CD14-positive monocyte (primary cell): ENCODE results near the gene SH3GL3. TPM values are rescaled to one million over a fixed set of nuclear protein-coding genes. Genes with fewer than 3 reads are reported as not detected.

Experiments used
- DNase-seq, 3 donors: peaks; one replicate each; pipeline ENCODE4 v3.0.0-alpha.2; 2011 to 2022
- H2AFZ ChIP-seq: 2 replicates; pipeline ENCODE4 v1.6.0; 2012; ENCODE audit warnings: mild to moderate bottlenecking, low read depth, low read length, inconsistent platforms; ENCODE audit not compliant: insufficient read depth, poor library complexity, severe bottlenecking
- H3K27ac ChIP-seq, 2 donors: 1 replicate in 1 of 2; 2 replicates in 1 of 2; pipeline ENCODE4 v1.5.1; 2012 to 2013; ENCODE audit warnings: low read length in 2 of 2, control low read depth in 1 of 2, inconsistent platforms in 1 of 2, low read depth in 1 of 2, mild to moderate bottlenecking in 1 of 2
- H3K27me3 ChIP-seq, 2 donors: one replicate each; pipeline versions ENCODE4 v1.6.0 to v1.6.1; 2011 to 2013; ENCODE audit warnings: low read length in 2 of 2; ENCODE audit not compliant: control insufficient read depth in 2 of 2, insufficient read depth in 2 of 2
- H3K36me3 ChIP-seq, 2 donors: replicated peaks in 1 of 2; 1 replicate in 1 of 2; 2 replicates in 1 of 2; pipeline versions ENCODE4 v1.5.1 to v1.6.1; 2012 to 2013; ENCODE audit warnings: low read length in 2 of 2, control low read depth in 1 of 2, inconsistent platforms in 1 of 2, mild to moderate bottlenecking in 1 of 2; ENCODE audit not compliant: insufficient read depth in 2 of 2, control insufficient read depth in 1 of 2
- H3K4me1 ChIP-seq, 2 donors: 1 replicate in 1 of 2; 2 replicates in 1 of 2; pipeline versions ENCODE4 v1.5.1 to v1.6.1; 2012 to 2013; ENCODE audit warnings: low read length in 2 of 2, control low read depth in 1 of 2, inconsistent platforms in 1 of 2, mild to moderate bottlenecking in 1 of 2, moderate library complexity in 1 of 2; ENCODE audit not compliant: insufficient read depth in 2 of 2, control insufficient read depth in 1 of 2
- H3K4me2 ChIP-seq: replicated peaks from 2 replicates; pipeline ENCODE3; 2012; ENCODE audit warnings: low read length, moderate library complexity, mild to moderate bottlenecking; ENCODE audit not compliant: poor library complexity, severe bottlenecking; ENCODE audit errors: extremely low read depth
- H3K4me3 ChIP-seq, 3 experiments: fragments of 200-600 bp in 1 of 3; sonication (generic) in 1 of 3; replicated peaks in 1 of 3; 1 replicate in 2 of 3; 2 replicates in 1 of 3; pipeline ENCODE4 v1.5.1; 2011 to 2013; ENCODE audit warnings: low read length in 3 of 3, mild to moderate bottlenecking in 3 of 3, control low read depth in 2 of 3, low read depth in 2 of 3, inconsistent platforms in 1 of 3, moderate library complexity in 1 of 3
- H3K79me2 ChIP-seq: 2 replicates; pipeline ENCODE4 v1.6.0; 2012; ENCODE audit warnings: mild to moderate bottlenecking, control low read depth, inconsistent platforms, low read length, moderate library complexity; ENCODE audit not compliant: insufficient read depth
- H3K9ac ChIP-seq: 2 replicates; pipeline ENCODE4 v1.6.0; 2017; ENCODE audit warnings: low read length, mild to moderate bottlenecking; ENCODE audit not compliant: insufficient read depth, poor library complexity, severe bottlenecking
- H3K9me3 ChIP-seq, 2 donors: replicated peaks in 1 of 2; 1 replicate in 1 of 2; 2 replicates in 1 of 2; pipeline versions ENCODE4 v1.5.1 to v1.6.1; 2012 to 2013; ENCODE audit warnings: low read length in 2 of 2, control low read depth in 1 of 2; ENCODE audit not compliant: control insufficient read depth in 1 of 2, insufficient read depth in 1 of 2
- H4K20me1 ChIP-seq: 2 replicates; pipeline ENCODE4 v1.6.0; 2012; ENCODE audit warnings: mild to moderate bottlenecking, low read length, control low read depth, moderate library complexity; ENCODE audit not compliant: insufficient read depth
- H3K27ac Mint-ChIP-seq, 7 donors: one replicate each; pipeline ENCODE4 v1.8.0; 2020; ENCODE audit warnings: mild to moderate bottlenecking in 7 of 7, mixed read lengths in 7 of 7, moderate library complexity in 6 of 7, inconsistent platforms in 2 of 7
- H3K27me3 Mint-ChIP-seq, 3 donors: one replicate each; pipeline ENCODE4 v1.8.0; 2021 to 2022; ENCODE audit warnings: low read depth in 3 of 3, mild to moderate bottlenecking in 3 of 3, mixed read lengths in 3 of 3, moderate library complexity in 3 of 3, inconsistent platforms in 1 of 3
- H3K36me3 Mint-ChIP-seq, 2 donors: one replicate each; pipeline ENCODE4 v1.8.0; 2020; ENCODE audit warnings: mixed read lengths in 2 of 2, inconsistent platforms in 1 of 2, mild to moderate bottlenecking in 1 of 2
- H3K4me1 Mint-ChIP-seq: one replicate; pipeline ENCODE4 v1.8.0; 2020; ENCODE audit warnings: mild to moderate bottlenecking, mixed read lengths
- H3K4me3 Mint-ChIP-seq, 2 donors: one replicate each; pipeline ENCODE4 v1.8.0; 2020; ENCODE audit warnings: mild to moderate bottlenecking in 2 of 2, mixed read lengths in 2 of 2, moderate library complexity in 1 of 2
- H3K9me3 Mint-ChIP-seq, 7 donors: one replicate each; pipeline ENCODE4 v1.8.0; 2020 to 2022; ENCODE audit warnings: mixed read lengths in 7 of 7, mild to moderate bottlenecking in 6 of 7, moderate library complexity in 6 of 7, inconsistent platforms in 2 of 7
- WGBS: methylation state at CpG from one replicate; pipeline ENCODE4 v1.1.5; 2013; ENCODE audit warnings: missing lambda C conversion rate; ENCODE audit not compliant: insufficient coverage; 5-methylcytosine and 5-hydroxymethylcytosine counted together
- intact Hi-C, 2 donors: fragments of 100-400 bp; cut with micrococcal nuclease; formaldehyde crosslinking; loops; one replicate each; pipeline versions ENCODE4 v1.15.0 to v1.15.1; 2023
- polyA plus RNA-seq, 3 donors: library from polyadenylated mRNA; depleted of rRNA in 1 of 3; unstranded in 2 of 3; stranded (reverse) in 1 of 3; fragments of 300-500 nt in 2 of 3; fragments of >200 nt in 1 of 3; fragmentation: Illumina TruSeq in 2 of 3; gene quantifications; 1 replicate in 2 of 3; 2 replicates in 1 of 3; pipeline ENCODE4 v1.2.3, GENCODE V29; 2012 to 2021
- TF ChIP-seq, protein P1 (sequence below): fragments of 200-600 bp; IDR thresholded peaks from one replicate; pipeline ENCODE4 v1.8.0; 2022; ENCODE audit warnings: antibody characterized with exemption, mild to moderate bottlenecking

Gene SH3GL3
- polyA plus RNA-seq, 3 donors, result not detected

GRCh38 chr15:83571820-83572707, 124.9 kb downstream of the SH3GL3 start:
- intact Hi-C loops, result no loop called here

DNA sequence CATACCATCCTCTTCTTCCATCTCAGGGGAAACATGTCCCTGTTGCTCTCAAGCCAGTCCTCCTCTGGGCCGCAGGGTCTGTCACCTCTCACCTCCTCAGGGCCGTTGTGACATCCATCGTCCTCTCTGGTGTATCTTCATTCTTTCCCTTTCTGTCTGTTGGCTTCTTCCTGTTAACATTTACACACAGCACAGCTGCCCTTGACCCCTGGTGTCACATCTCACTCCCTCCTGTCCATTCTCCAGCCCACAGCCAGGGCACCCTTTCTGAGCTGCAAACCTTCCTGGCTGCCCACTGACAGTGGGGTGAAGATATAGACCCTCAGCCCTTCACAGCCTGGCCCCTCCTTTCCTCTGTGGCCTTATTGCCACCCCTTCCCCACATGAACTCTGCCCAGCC, 127.2 kb downstream of the SH3GL3 start:
- H3K79me2 ChIP-seq, result no peaks in the 10 kb centered on the region
- Mint-ChIP-seq H3K27me3 (peaks cover 0 to 4% (median 0%) of the 10 kb centered on the region in 3 donors), H3K4me3 (no peak overlapping the region), H3K36me3 (no peaks in the 10 kb centered on the region), H3K4me1 (no peaks in the 10 kb centered on the region), H3K27ac (no peak overlapping the region), H3K9me3 (peaks cover 0 to 4% (median 0%) of the 10 kb centered on the region in 7 donors)
- no peak overlapping the region for H3K27ac ChIP-seq
- TF ChIP-seq, protein P1, sequence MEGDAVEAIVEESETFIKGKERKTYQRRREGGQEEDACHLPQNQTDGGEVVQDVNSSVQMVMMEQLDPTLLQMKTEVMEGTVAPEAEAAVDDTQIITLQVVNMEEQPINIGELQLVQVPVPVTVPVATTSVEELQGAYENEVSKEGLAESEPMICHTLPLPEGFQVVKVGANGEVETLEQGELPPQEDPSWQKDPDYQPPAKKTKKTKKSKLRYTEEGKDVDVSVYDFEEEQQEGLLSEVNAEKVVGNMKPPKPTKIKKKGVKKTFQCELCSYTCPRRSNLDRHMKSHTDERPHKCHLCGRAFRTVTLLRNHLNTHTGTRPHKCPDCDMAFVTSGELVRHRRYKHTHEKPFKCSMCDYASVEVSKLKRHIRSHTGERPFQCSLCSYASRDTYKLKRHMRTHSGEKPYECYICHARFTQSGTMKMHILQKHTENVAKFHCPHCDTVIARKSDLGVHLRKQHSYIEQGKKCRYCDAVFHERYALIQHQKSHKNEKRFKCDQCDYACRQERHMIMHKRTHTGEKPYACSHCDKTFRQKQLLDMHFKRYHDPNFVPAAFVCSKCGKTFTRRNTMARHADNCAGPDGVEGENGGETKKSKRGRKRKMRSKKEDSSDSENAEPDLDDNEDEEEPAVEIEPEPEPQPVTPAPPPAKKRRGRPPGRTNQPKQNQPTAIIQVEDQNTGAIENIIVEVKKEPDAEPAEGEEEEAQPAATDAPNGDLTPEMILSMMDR, result no peak
- H2AFZ ChIP-seq, result no peak overlapping the region
- no peak overlapping the region for H3K4me2 ChIP-seq
- no peaks in the 10 kb centered on the region for H3K27me3 ChIP-seq
- H4K20me1 ChIP-seq, result no peaks in the 10 kb centered on the region
- DNase-seq, result no peak
- no peak overlapping the region for H3K4me3 ChIP-seq
- no peak overlapping the region for H3K9ac ChIP-seq
- no peaks in the 10 kb centered on the region for H3K9me3 ChIP-seq
- intact Hi-C loops, result no loop called here
- WGBS, result 94% methylated on average over 3 of the region's 3 CpGs
- H3K4me1 ChIP-seq, result no peaks in the 10 kb centered on the region
- no peaks in the 10 kb centered on the region for H3K36me3 ChIP-seq

More at GRCh38 chr15:83571820-83572707, 124.9 kb downstream of the SH3GL3 start:
- peaks cover 0 to 3% (median 0%) of the 10 kb centered on the region in 7 donors for H3K9me3 Mint-ChIP-seq
- peaks cover 0 to 3% (median 0%) of the 10 kb centered on the region in 3 donors for H3K27me3 Mint-ChIP-seq
- no peak for DNase-seq
- Histone ChIP-seq H4K20me1 (no peaks in the 10 kb centered on the region), H3K4me2 (no peak overlapping the region), H3K4me3 (no peak overlapping the region), H3K27me3 (no peaks in the 10 kb centered on the region), H3K9me3 (no peaks in the 10 kb centered on the region), H3K9ac (no peak overlapping the region), H3K27ac (no peak overlapping the region), H3K36me3 (no peaks in the 10 kb centered on the region), H3K79me2 (no peaks in the 10 kb centered on the region), H2AFZ (no peak overlapping the region), H3K4me1 (no peaks in the 10 kb centered on the region)
- 100% methylated on average over 1 of the region's 10 CpGs for WGBS
- H3K4me3 Mint-ChIP-seq, result no peak overlapping the region
- TF ChIP-seq, protein P1, result peak; percentile 55
- H3K27ac Mint-ChIP-seq, result no peak overlapping the region
- H3K4me1 Mint-ChIP-seq, result no peaks in the 10 kb centered on the region
- H3K36me3 Mint-ChIP-seq, result no peaks in the 10 kb centered on the region
